Lower leg skin (tissue), 3 donors: Measurements from ENCODE around the gene PLD1.

Experiments
- POLR2A ChIP-seq, 2 donors: fragments of 450-650 bp; IDR thresholded peaks; one replicate each; pipeline ENCODE4 v1.6.1; 2016 to 2017; ENCODE audit warnings: antibody characterized with exemption in 2 of 2, mild to moderate bottlenecking in 1 of 2, moderate library complexity in 1 of 2
- TF ChIP-seq, protein P1 (sequence below), 3 donors: fragments of 450-650 bp; IDR thresholded peaks; one replicate each; pipeline ENCODE4 v1.5.1; 2016; ENCODE audit warnings: antibody characterized with exemption in 3 of 3, mild to moderate bottlenecking in 3 of 3, moderate library complexity in 2 of 3

DNA sequence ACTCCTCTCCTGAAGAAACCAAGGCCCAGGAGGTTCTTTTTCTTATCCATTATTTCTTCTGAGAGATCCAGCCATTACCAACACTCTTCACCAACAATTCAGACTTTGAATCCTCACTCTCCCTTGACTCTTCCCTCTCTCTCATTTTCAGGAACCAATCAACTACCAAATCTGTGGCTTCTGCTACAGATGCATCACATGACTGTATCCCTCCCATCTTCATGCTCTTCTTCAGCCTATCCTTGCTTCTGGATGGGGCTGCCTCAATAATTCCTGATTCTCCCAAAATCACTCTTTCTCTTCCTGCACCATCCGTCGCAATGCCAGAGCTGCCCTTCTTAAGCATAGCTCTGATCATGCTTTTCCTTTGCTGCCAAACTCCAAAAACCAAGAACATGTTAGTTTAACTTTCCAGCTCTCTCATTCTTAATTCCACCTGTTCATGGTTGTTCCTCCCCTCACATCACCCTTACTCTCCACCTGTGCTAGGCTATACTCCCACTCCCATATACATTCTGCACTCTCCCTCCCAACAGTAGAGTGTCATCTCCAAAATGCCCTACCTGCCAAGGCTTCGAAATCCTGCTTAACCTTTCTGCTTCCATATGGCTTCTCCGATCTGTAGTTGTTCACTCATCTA is 13.5 kb downstream of the PLD1 start:
- no peak for TF ChIP-seq POLR2A (IDR thresholded peaks at IDR 0.05)
- TF ChIP-seq, protein P1, sequence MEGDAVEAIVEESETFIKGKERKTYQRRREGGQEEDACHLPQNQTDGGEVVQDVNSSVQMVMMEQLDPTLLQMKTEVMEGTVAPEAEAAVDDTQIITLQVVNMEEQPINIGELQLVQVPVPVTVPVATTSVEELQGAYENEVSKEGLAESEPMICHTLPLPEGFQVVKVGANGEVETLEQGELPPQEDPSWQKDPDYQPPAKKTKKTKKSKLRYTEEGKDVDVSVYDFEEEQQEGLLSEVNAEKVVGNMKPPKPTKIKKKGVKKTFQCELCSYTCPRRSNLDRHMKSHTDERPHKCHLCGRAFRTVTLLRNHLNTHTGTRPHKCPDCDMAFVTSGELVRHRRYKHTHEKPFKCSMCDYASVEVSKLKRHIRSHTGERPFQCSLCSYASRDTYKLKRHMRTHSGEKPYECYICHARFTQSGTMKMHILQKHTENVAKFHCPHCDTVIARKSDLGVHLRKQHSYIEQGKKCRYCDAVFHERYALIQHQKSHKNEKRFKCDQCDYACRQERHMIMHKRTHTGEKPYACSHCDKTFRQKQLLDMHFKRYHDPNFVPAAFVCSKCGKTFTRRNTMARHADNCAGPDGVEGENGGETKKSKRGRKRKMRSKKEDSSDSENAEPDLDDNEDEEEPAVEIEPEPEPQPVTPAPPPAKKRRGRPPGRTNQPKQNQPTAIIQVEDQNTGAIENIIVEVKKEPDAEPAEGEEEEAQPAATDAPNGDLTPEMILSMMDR (IDR thresholded peaks at IDR 0.05), result no peak
